NCI-H146 (cell line): Measurements from ENCODE around the gene UGT1A7.
"Not testable (repeated sequence)": the region's sequence is repeated elsewhere in the genome, so short reads cannot be mapped to it uniquely, and the experiment has no call there.

Experiments used
- DNase-seq: peaks from one replicate; lab custom pipeline; 2025; lab: John Stamatoyannopoulos, UW

The UGT1A7 gene

DNA sequence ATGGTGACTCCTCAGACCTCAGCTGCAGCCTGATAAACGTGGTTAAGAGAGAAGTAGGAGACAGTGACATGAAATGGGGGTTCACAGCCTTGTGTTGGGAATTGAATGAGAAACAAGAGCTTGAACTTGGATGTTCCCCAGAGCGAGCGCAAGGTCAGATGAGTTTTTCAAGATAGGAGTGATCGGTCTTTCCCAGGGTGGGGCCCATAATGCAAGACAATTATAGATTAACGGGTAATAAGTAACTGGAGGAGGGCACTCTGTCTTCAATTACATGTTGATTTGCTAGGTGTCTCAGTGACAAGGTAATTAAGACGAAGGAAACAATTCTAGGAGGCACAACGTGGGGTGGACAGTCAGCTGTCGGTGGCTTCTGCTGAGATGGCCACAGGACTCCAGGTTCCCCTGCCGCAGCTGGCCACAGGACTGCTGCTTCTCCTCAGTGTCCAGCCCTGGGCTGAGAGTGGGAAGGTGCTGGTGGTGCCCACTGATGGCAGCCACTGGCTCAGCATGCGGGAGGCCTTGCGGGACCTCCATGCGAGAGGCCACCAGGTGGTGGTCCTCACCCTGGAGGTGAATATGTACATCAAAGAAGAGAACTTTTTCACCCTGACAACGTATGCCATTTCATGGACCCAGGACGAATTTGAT is 31.0 kb downstream of the UGT1A7 start, which contains the start of gene UGT1A5:
UGT1A5 (plus strand) TSS at position 297 of the 651 bp plus-strand sequence; CDS start at position 382, 85 bp downstream.
- DNase-seq: no peak

DNA sequence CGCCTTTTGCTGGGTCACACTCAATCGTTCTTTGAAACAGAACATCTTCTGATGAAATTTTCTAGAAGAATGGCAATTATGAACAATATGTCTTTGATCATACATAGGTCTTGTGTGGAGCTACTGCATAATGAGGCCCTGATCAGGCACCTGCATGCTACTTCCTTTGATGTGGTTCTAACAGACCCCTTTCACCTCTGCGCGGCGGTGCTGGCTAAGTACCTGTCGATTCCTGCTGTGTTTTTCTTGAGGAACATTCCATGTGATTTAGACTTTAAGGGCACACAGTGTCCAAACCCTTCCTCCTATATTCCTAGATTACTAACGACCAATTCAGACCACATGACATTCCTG is 31.5 kb downstream of the UGT1A7 start:
- DNase-seq: no peak

DNA sequence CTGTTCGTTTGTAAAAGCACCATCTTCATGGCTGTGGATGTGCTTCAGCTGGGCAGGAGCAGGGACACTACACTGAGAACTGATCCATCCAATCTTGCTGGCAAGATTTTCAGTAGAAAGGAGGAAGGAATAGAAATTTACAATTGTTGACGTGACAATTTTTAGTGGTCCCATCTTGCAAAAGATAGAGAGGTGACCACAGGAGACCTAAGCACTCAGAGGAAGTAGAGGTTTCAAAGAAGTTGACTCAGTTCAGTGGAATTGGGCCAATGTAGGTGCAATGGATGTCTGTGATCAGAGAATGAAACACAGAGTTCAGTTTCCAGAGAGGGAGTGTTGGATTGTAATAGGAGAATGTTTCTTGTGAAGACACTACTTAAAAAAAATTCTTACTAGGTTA is 32.4 kb downstream of the UGT1A7 start:
- DNase-seq: no peak

DNA sequence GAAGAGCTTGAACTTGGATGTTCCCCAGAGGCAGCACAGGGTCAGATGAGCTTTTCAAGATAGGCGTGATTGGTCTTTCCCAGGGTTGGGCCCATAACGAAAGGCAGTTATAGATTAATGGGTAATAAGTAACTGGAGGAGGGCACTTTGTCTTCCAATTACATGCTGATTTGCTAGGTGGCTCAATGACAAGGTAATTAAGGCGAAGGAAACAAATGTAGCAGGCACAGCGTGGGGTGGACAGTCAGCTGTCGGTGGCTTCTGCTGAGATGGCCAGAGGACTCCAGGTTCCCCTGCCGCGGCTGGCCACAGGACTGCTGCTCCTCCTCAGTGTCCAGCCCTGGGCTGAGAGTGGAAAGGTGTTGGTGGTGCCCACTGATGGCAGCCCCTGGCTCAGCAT is 36.9 kb downstream of the UGT1A7 start, which contains the start of gene UGT1A4:
UGT1A4 (plus strand) TSS at position 185 of the 400 bp plus-strand sequence; CDS start at position 270, 85 bp downstream.
- DNase-seq: no peak

DNA sequence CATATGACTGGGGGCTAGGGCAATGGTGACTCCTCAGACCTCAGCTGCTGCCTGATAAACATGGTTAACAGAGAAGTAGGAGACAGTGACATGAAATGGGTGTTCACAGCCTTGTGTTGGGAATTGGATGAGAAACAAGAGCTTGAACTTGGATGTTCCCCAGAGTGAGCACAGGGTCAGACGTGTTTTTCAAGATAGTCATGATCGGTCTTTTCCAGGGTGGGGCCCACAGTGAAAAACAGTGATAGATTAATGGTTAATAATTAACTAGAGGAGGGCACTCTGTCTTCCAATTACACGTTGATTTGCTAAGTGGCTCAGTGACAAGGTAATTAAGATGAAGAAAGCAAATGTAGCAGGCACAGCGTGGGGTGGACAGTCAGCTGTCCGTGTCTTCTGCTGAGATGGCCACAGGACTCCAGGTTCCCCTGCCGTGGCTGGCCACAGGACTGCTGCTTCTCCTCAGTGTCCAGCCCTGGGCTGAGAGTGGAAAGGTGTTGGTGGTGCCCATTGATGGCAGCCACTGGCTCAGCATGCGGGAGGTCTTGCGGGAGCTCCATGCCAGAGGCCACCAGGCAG is 47.1 kb downstream of the UGT1A7 start, which contains the start of gene UGT1A3:
UGT1A3 (plus strand) TSS at position 320 of the 579 bp plus-strand sequence; CDS start at position 405, 85 bp downstream.
- no peak for DNase-seq

DNA sequence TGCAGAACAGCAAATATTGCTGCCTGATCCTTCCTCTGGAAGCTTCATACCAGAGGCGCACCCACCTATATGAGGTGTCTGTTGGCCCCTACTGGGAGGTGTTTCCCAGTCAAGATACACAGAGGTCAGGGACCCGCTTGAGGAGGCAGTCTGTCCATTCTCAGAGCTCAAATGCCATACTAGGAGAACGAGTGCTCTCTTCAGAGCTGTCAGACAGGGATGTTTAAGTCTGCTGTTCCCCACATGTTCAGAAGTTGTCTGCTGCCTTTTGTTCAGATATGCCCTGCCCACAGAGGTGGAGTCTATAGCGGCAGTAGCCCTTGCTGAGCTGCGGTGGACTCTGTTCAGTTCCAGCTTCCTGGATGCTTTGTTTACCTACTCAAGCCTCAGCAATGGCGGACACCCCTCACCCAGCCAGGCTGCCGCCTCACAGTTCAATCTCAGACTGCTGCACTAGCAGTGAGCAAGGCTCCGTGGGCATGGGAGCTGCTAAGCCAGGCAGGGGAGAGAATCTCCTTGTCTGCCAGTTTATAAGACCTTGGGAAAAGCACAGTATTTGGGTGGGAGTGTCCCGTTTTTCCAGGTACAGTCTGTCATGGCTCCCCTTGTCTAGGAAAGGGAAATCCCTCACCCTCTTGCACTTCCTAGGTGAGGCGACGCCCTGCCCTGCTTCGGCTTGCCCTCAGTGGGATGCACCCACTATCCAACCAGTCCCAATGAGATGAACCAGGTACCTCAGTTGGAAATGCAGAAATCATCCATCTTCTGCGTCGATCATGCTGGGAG is 55.4 kb downstream of the UGT1A7 start:
- DNase-seq: not testable (repeated sequence)

DNA sequence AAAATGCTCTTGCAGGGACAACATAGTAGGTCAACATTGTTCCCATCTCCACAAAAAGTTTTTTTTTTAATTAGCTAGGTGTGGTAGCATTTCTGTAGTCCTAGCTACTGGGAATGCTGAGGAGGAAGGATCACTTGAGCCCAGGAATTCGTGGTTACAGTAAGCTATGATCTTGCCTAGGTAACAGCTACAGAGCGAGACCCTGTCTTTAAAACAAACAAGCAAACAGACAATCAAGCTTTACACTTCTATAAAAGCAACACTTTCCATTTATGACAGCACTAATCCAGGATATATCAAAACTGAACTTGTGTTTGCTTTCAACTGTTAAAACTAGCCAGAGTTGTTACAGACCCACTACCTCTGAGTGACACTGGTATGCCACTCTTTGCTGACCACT is 59.2 kb downstream of the UGT1A7 start:
- no peak for DNase-seq

DNA sequence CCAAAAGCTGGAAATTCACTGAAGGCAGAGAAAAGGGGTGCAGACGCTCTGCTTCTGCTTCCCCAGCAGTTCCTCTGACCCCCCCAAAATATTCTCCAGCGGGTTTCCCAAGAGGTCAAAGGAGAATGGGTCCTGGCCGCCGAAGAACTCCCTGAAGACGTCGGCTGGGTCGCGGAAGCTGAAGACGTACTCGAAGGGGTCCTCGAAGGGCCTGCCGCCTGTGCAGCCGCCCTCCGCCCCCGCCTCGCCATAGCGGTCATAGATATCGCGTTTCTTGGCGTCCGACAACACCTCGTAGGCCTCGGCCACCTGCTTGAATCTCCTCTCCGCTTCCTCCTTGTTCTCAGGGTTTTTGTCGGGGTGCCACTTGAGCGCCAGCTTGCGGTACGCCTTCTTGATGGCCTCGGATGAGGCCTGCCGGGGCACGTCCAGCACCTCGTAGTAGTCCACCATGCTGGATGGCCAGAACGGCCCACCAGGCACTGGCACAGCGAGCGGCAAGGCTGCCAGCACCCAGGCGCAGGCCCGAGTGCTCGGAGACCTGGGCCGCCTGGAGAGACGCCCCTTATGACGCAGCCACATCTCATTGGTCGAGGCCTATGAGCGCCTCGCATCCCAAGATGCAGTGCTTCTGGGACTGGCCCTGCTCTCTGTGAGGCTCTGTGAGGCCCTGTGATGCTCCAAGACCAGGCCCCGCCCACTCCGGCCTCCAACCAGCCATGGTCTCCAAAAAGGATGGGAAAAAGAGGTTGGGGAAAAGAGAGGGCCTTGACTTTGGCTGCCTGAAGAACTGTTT is 62.0 kb downstream of the UGT1A7 start:
- DNase-seq: no peak

DNA sequence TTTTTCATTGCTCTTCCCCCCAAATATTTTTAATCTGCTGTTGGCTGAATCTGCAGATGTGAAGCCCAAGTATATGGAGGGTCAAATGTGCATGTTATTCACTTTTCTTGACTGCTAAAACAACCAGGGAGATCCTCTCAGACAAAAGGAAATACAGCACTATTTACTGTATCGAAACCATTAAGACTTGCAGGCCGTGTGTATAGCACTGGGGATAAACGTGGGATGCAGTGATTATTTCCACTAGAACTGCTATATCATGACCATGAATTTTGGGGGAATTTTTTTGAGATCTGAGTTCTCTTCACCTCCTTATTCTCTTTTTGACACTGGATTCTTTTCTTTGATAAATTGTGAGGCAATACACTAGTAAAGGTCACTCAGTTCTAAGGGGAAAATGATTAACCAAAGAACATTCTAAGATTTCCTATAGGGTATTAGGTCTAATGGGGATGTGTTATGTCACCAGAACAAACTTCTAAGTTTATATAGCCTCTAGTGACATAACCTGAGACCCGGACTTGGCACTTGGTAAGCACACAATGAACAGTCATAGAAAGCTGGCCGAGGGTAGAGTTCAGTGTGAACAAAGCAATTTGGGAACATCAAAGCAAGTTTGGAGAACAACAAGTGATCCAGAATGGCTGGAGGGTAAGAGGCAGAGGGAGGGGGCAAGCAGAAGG is 63.5 kb downstream of the UGT1A7 start:
- DNase-seq: no peak

DNA sequence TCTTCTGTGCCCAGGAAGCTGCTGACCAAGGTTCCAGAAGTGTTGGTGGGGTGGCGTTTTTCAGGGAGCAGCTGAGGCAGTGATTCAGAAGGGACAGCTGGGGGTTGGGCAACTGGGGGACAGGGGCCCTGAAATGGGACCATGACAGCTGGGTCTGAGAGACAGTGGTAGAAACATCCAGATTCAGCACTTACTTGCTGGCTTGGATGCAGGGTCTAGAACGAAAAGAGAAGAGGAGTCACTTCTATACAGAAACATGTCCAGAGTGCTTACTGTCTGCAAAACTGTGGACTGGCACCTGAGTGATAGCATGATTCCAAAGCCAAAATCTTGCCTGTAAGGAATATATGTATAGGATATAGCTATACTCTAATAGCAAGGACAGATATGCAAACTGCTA is 64.1 kb downstream of the UGT1A7 start:
- not testable (repeated sequence) for DNase-seq

DNA sequence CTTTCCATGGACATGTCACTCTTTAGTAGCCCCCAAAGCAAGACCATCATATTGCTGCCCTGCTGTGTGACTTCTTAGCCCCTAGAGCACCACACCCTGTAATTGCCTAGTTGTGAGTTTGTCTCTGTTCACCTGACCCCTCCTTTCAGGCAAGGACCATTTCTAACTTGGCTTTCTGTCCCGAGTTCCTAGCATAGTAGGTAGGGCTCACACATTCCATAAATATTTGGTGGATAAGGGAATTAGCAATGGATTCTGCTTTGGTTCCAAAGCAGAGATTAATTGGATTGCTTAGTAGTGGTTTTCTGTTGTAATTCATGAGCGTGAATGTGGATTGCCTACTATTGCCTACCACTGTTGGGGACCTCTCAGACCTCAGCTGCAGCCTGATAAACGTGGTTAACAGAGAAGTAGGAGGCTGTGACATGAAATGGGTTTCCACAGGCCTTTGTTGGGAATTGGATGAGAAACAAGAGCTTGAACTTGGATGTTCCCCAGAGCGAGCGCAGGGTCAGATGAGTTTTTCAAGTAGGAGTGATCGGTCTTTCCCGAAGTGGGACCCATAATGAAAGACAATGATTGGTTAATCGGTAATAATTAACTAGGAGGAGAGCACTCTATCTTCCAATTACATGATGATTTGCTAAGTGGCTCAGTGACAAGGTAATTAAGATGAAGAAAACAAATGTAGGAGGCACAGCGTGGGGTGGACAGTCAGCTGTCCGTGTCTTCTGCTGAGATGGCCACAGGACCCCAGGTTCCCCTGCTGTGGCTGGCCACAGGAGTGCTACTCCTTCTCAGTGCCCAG is 65.0 kb downstream of the UGT1A7 start:
- no peak for DNase-seq

DNA sequence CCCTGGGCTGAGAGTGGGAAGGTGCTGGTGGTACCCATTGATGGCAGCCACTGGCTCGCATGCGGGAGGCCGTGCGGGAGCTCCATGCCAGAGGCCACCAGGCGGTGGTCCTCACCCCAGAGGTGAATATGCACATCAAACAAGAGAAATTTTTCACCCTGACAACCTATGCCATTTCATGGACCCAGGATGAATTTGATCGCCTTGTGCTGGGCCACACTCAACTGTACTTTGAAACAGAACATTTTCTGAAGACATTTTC is 65.5 kb downstream of the UGT1A7 start:
- no peak for DNase-seq

DNA sequence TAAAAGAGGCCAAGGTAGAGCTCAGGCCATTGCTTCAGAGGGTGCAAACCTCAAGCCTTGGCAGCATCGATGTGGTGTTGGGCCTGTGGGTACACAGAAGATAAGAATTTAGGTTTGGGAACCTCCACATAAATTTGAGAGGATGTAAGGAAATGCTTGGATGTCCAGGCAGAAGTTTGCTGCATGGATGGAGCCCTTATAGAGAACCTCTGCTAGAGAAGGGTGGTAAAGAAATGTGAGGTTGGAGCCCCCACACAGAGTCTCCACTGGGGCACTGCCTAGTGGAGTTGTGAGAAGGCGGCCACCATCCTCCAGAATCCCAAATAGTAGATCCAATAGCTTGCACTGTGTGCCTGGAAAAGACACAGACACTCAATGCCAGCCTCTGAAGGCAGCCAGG is 69.0 kb downstream of the UGT1A7 start:
- DNase-seq: not testable (repeated sequence)

DNA sequence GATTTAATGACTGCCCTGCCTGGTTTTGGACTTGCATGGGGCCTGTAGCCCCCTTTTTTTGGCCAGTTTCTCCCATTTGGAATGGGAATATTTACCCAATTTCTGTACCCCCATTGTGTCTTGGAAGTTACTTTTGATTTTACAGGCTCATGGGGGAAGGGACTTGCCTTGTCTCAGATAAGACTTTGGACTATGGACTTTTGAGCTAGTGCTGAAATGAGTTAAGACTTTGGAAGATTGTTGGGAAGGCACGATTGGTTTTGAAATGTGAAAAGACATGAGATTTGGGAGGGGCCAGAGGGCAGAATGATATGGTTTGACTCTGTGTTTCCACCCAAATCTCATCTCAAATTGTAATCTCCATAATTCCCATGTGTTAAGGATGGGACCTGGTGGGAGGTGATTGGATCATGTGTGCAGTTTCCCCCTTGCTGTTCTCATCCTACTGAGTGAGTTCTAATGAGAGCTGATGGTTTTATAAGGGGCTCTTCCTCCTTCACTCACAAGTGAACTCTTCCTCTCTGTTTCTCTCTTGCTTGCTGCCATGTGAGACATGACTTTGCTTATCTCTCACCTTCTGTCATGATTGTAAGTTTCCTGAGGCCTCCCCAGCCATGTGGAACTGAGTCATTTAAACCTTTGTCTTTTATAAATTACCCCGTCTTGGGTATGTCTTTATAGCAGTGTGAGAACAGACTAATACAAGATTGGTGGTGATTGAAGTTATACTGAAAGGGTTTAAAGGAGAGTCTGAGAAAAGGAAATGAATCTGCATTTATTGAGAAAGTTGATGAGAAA is 69.7 kb downstream of the UGT1A7 start:
- not testable (repeated sequence) for DNase-seq

DNA sequence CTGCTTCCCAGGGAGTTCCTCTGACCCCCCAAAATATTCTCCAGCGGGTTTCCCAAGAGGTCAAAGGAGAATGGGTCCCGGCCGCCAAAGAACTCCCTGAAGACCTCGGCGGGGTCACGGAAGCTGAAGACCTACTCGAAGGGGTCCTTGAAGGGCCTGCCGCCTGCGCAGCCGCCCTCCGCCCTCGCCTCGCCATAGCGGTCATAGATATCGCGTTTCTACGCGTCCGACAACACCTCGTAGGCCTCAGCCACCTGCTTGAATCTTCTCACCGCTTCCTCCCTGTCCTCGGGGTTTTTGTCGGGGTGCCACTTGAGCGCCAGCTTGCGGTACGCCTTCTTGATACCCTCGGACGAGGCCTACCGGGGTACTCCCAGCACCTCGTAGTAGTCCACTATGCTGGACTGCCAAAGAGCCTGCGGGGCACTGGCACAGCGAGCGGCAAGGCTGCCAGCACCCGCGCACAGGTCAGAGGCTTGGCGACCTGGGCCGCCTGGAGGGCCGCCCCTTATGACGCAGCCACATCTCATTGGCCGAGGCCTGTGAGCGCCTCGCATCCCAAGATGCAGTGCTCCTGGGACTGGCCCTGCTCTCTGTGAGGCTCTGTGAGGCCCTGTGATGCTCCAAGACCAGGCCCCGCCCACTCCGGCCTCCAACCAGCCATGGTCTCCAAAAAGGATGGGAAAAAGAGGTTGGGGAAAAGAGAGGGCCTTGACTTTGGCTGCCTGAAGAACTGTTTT is 73.3 kb downstream of the UGT1A7 start:
- no peak for DNase-seq

DNA sequence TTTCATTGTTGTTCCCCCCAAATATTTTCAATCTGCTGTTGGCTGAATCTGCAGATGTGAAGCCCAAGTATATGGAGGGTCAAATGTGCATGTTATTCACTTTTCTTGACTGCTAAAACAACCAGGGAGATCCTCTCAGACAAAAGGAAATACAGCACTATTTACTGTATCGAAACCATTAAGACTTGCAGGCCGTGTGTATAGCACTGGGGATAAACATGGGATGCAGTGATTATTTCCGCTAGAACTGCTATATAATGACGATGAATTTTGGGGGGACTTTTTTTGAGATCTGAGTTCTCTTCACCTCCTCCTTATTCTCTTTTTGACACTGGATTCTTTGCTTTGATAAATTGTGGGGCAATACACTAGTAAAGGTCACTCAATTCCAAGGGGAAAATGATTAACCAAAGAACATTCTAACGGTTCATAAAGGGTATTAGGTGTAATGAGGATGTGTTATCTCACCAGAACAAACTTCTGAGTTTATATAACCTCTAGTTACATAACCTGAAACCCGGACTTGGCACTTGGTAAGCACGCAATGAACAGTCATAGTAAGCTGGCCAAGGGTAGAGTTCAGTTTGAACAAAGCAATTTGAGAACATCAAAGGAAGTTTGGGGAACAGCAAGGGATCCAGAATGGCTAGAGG is 74.9 kb downstream of the UGT1A7 start:
- no peak for DNase-seq

DNA sequence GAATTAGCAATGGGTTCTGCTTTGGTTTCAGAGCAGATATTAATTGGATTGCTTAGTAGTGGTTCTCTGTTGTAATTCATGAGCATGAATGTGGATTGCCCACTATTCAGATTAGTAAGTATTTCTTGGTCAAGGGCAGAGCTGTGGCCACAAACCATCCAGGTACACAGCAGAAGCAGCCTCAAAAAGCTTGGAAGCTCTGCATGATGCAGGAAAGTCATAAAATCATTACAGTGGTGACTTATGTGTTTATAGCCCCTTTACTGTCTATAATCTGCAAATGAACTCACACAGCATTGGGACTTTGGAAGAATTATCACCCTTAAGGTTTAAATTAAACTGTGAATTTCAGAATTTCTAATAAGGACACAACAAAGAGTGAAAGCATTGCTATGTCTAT is 76.4 kb downstream of the UGT1A7 start:
- no peak for DNase-seq

DNA sequence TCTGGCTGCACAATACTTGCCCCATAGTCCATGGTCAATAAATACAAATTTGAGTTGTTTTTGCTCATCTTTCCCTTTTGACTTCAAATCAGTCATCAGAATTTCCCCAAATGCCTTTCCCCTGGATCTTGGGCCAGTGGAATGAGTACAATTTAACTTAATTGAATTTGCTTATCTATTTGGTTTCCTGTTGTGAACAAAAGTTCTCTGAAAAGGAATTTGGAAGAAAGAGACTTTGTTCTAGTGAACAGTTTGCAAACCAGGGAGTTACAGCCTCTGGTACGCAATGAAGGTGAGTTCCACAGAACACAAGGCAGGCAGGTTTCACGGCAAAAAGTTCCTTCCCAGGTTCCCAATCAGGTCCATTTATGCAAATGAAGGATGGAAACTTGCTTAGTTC is 77.1 kb downstream of the UGT1A7 start:
- DNase-seq: no peak

DNA sequence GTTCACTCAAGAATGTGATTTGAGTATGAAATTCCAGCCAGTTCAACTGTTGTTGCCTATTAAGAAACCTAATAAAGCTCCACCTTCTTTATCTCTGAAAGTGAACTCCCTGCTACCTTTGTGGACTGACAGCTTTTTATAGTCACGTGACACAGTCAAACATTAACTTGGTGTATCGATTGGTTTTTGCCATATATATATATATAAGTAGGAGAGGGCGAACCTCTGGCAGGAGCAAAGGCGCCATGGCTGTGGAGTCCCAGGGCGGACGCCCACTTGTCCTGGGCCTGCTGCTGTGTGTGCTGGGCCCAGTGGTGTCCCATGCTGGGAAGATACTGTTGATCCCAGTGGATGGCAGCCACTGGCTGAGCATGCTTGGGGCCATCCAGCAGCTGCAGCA is 78.3 kb downstream of the UGT1A7 start, which contains the start of gene UGT1A1:
UGT1A1 (plus strand) TSS at position 228 of the 400 bp plus-strand sequence; CDS start at position 246, 18 bp downstream.
- DNase-seq: no peak
